ENCODE measurements around the gene ADARB2. TPM values are rescaled to one million over a fixed set of nuclear protein-coding genes. Genes with fewer than 3 reads are reported as not detected.

ADARB2 gene
- total RNA-seq, 2 experiments from 2014 or later = 0.28 to 0.40 TPM

DNA sequence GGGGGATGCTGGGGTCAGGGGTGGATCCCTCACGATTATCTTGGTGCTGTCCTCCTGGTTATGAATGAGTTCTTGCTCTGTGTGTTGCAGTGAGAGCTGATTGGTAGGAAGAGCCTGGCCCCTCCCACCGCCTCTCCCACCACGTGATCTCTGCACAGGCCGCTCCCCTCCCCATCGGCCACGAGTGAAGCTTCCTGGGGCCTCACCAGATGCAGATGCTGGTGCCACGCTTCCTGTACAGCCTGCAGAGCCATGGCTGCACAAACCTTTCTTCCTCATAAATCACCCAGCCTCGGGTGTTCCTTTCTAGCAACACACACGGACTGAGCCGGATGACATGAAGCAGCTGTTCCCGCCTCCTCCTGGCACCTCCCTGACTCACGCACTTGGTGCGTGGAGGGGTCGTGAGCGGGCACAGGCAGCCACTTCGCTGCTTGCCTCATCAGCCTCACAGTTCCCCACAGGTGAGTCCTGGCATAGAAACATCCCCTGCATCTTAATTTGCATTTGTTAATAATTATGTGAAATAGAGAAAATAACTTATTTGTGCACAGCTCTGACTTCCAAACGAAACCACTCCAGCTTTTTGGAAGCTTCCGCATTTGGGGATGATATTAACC, 210.8 kb downstream of the ADARB2 start:
- POLR2A ChIA-PET = no interaction called here
- Mint-ChIP-seq H3K27ac (no peak overlapping the region), H3K27me3 (peaks cover 7% of the 10 kb centered on the region), H3K36me3 (no peaks in the 10 kb centered on the region), H3K4me3 (no peak overlapping the region), H3K4me1 (no peaks in the 10 kb centered on the region), H3K9me3 (no peaks in the 10 kb centered on the region)
- ATAC-seq (ENCODE audit: low read depth) (no peak), DNase-seq (no peak)

- H3K27me3 Mint-ChIP-seq = peaks cover 7% of the 10 kb centered on the region
- DNase-seq (no peak), ATAC-seq (ENCODE audit: low read depth) (no peak)
- H3K4me3 Mint-ChIP-seq = no peak overlapping the region
- no peaks in the 10 kb centered on the region for H3K9me3 Mint-ChIP-seq
- no peaks in the 10 kb centered on the region for H3K4me1 Mint-ChIP-seq
- no peaks in the 10 kb centered on the region for H3K36me3 Mint-ChIP-seq
- POLR2A ChIA-PET = no interaction called here
- no peak overlapping the region for H3K27ac Mint-ChIP-seq
Measured at GRCh38 chr10:1525354-1526162, 211.8 kb downstream of the ADARB2 start.

- ATAC-seq (ENCODE audit: low read depth) (no peak), DNase-seq (no peak)
- POLR2A ChIA-PET = no interaction called here
- no peak overlapping the region for H3K4me3 Mint-ChIP-seq
- H3K4me1 Mint-ChIP-seq = no peaks in the 10 kb centered on the region
- H3K27me3 Mint-ChIP-seq = peaks cover 7% of the 10 kb centered on the region
- no peaks in the 10 kb centered on the region for H3K9me3 Mint-ChIP-seq
- H3K36me3 Mint-ChIP-seq = no peaks in the 10 kb centered on the region
- H3K27ac Mint-ChIP-seq = no peak overlapping the region
Measured at GRCh38 chr10:1524540-1524939, 212.8 kb downstream of the ADARB2 start.

DNA sequence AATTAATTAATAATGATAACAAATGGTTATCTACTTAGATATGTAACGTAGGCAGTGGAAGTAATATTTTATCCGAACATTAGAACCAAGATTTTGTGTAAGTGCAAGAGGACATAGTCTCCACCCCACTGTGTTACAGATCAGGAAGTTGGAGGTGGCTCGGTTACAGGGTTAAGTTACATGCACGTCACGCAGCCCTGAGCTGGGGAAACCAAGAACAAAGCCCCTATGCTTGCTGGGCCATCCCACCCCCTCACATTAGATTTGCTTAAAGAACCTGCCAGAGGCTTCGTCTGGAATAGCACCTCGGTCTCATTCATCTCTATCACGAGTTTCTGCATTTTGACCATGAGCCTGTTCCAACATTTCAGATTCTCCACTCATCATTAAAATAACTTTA, 214.1 kb downstream of the ADARB2 start:
- peaks cover 7% of the 10 kb centered on the region for H3K27me3 Mint-ChIP-seq
- no peaks in the 10 kb centered on the region for H3K4me1 Mint-ChIP-seq
- H3K9me3 Mint-ChIP-seq = no peaks in the 10 kb centered on the region
- H3K4me3 Mint-ChIP-seq = no peak overlapping the region
- DNase-seq = no peak
- no peaks in the 10 kb centered on the region for H3K36me3 Mint-ChIP-seq
- H3K27ac Mint-ChIP-seq = no peak overlapping the region
- no peak for ATAC-seq (ENCODE audit: low read depth)
- POLR2A ChIA-PET = no interaction called here

DNA sequence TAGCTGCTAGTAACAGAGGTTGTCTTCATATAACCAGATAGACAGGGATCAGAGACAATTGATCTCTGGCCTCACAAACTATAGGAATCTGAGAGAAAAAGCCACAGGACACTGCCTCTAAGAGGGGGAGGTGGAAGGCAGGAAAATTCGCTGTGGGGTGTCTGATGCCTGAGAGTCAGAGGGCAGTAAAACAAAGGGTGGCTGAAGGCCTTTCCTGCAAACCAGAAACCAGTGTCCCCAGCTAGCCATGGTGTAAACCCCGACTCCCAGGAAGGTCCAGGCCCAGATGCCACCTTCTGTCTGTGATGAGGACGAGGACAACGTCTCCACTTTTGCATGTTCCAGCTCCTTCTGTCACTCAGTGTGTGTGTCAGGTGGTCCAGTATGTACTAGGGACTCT, 215.1 kb downstream of the ADARB2 start:
- no peaks in the 10 kb centered on the region for H3K9me3 Mint-ChIP-seq
- peaks cover 7% of the 10 kb centered on the region for H3K27me3 Mint-ChIP-seq
- no peak for DNase-seq
- no peak overlapping the region for H3K27ac Mint-ChIP-seq
- no peaks in the 10 kb centered on the region for H3K36me3 Mint-ChIP-seq
- H3K4me3 Mint-ChIP-seq = no peak overlapping the region
- H3K4me1 Mint-ChIP-seq = no peaks in the 10 kb centered on the region
- POLR2A ChIA-PET = no interaction called here
- no peak for ATAC-seq (ENCODE audit: low read depth)

DNA sequence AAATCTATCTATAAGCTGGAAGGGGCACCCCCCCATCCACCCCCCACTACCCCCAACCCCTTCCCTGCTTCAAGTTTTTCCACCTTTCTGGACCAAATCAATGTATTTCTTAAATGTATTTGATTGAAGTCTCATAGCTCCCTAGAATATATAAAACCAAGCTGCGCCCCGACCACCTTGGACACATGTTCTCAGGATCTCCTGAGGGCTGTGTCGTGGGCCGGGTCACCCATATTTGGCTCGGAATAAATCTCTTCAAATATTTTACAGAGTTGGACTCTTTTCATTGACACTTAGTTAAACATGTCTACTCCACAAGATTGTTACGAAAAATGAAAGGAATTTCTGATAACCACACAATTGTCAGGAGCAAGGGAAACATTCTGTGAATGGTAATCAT, 215.6 kb downstream of the ADARB2 start:
- ATAC-seq (ENCODE audit: low read depth) (no peak), DNase-seq (no peak)
- no peak overlapping the region for H3K4me3 Mint-ChIP-seq
- H3K9me3 Mint-ChIP-seq = no peaks in the 10 kb centered on the region
- no peaks in the 10 kb centered on the region for H3K4me1 Mint-ChIP-seq
- H3K27me3 Mint-ChIP-seq = peaks cover 7% of the 10 kb centered on the region
- no peaks in the 10 kb centered on the region for H3K36me3 Mint-ChIP-seq
- POLR2A ChIA-PET = no interaction called here
- no peak overlapping the region for H3K27ac Mint-ChIP-seq

- peaks cover 7% of the 10 kb centered on the region for H3K27me3 Mint-ChIP-seq
- no peak overlapping the region for H3K27ac Mint-ChIP-seq
- no peaks in the 10 kb centered on the region for H3K9me3 Mint-ChIP-seq
- no peak for ATAC-seq (ENCODE audit: low read depth)
- H3K4me3 Mint-ChIP-seq = no peak overlapping the region
- no peaks in the 10 kb centered on the region for H3K4me1 Mint-ChIP-seq
- POLR2A ChIA-PET = no interaction called here
- DNase-seq = no peak
- no peaks in the 10 kb centered on the region for H3K36me3 Mint-ChIP-seq
Measured at GRCh38 chr10:1520909-1521565, 216.3 kb downstream of the ADARB2 start.

DNA sequence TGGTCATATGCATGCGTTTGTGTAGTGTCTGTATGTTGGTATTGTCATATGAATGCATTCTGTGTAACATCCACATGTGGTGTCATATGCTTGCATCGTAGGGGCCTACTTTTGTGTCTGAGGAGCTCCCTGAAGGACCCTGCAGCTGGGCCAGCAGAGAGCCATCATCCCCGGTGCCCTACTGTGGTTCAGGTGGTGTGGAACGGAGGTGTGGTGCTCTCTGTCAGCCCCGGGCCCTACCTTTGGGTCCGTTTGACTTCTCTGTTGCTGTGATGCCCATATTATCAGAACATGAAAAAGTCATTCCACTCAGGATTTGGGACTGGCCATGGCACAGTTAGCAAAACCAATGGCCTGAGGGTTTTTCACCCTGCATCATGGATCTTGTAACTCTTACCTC, 217.9 kb downstream of the ADARB2 start:
- no peaks in the 10 kb centered on the region for H3K4me1 Mint-ChIP-seq
- no peaks in the 10 kb centered on the region for H3K36me3 Mint-ChIP-seq
- POLR2A ChIA-PET = no interaction called here
- ATAC-seq (ENCODE audit: low read depth) = no peak
- no peak overlapping the region for H3K4me3 Mint-ChIP-seq
- H3K27ac Mint-ChIP-seq = no peak overlapping the region
- no peaks in the 10 kb centered on the region for H3K9me3 Mint-ChIP-seq
- H3K27me3 Mint-ChIP-seq = peaks cover 5% of the 10 kb centered on the region
- DNase-seq = no peak

DNA sequence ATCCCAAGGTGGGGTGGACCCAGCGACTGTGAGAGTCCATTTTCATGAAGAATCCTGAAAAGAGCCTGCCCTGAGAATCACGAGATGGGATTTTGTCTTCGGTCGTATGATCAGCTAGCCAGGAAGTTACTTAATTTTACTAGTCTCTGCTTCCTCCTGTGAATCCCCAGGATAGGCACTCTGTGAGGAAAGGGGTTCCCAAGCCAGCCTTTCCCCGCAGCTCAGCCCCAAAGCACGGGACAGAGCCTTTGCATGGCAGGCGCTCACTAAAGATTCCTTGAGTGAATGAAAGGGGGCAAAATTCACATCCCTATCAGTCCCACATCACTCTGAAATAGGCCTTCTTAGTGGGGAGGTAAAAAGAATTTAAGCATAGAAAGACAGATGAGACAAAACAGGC, 219.6 kb downstream of the ADARB2 start:
- no peak overlapping the region for H3K27ac Mint-ChIP-seq
- H3K4me3 Mint-ChIP-seq = no peak overlapping the region
- DNase-seq (no peak), ATAC-seq (ENCODE audit: low read depth) (no peak)
- POLR2A ChIA-PET = no interaction called here
- H3K4me1 Mint-ChIP-seq = no peaks in the 10 kb centered on the region
- H3K9me3 Mint-ChIP-seq = no peaks in the 10 kb centered on the region
- H3K36me3 Mint-ChIP-seq = no peaks in the 10 kb centered on the region
- H3K27me3 Mint-ChIP-seq = peaks cover 5% of the 10 kb centered on the region

DNA sequence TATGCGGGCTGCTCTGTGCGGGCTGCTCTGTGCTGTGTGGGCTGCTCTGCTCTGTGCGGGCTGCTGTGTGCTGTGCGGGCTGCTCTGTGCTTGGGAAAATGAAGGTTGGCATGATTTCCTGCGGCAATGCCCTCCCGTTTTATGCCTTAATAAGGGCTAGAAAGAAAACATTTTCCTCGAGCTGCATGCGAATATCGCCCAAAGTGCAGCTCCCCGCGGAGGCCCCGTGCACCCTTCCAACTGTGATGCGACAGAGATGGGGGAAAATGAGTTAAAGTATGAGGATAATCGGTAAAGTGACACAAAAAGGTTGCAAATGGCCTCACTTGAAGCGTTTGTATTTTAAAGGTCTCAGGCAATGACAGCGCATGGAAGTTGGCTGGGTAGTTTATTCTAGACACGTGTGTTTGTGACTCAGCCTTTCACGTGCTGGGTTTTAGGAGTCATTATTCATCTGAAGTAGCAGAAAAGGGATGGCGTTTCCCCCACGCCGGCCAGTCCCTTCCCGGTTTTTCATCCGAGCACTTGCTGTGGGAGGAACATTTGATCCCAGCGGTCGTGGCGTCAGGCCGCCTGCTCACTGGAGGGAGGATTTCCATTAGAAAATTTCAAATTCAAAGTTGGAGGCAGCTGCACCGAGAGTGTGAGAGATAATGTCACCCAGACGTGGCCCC, 220.7 kb downstream of the ADARB2 start:
- Mint-ChIP-seq H3K4me3 (no peak overlapping the region), H3K4me1 (no peaks in the 10 kb centered on the region), H3K9me3 (no peaks in the 10 kb centered on the region), H3K36me3 (no peaks in the 10 kb centered on the region), H3K27me3 (no peaks in the 10 kb centered on the region), H3K27ac (no peak overlapping the region)
- ATAC-seq (ENCODE audit: low read depth) (no peak), DNase-seq (no peak)
- POLR2A ChIA-PET = no interaction called here

DNA sequence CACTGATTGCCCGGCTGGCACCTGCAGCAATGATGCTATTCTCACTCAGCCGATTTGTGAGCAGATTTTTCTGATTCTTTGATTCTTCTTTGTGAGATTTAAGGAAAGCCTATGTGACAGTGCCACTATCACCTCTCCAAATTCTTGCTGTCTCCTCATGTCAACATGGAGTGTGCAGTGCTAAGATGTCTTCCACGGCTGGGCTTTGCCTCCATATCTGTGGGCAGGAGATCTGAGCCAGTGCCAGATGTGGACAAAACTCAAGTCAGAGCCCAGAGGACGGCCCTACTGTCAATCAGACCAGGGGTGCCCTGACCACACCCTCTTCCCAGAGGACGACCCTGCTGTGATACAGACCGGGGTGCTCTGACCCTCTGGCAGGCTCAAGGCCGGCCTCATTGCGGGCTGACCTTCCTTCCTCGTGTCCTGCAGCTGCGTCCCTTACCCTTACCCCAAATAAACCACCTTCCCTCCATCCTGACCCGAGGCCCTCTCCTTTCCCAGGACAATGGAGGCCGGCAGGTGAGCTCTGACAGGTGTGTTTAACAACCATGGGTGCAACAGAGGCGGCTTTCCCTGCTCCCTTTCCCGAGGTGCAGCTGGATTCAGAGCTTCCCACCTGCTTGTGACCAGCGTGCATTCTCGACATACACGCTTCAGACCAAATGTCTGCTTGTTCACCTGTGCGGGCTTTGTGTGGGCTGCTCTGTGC, 221.4 kb downstream of the ADARB2 start:
- POLR2A ChIA-PET = no interaction called here
- no peak for DNase-seq
- Mint-ChIP-seq H3K9me3 (no peaks in the 10 kb centered on the region), H3K4me1 (no peaks in the 10 kb centered on the region), H3K27me3 (no peaks in the 10 kb centered on the region), H3K27ac (no peak overlapping the region), H3K36me3 (no peaks in the 10 kb centered on the region), H3K4me3 (no peak overlapping the region)
- no peak for ATAC-seq (ENCODE audit: low read depth)

- Mint-ChIP-seq H3K36me3 (no peaks in the 10 kb centered on the region), H3K4me3 (no peak overlapping the region), H3K27ac (no peak overlapping the region), H3K9me3 (no peaks in the 10 kb centered on the region), H3K27me3 (no peaks in the 10 kb centered on the region), H3K4me1 (no peaks in the 10 kb centered on the region)
- no peak for ATAC-seq (ENCODE audit: low read depth)
- no peak for DNase-seq
- POLR2A ChIA-PET = no interaction called here
Measured at GRCh38 chr10:1515121-1515779, 222.1 kb downstream of the ADARB2 start.

DNA sequence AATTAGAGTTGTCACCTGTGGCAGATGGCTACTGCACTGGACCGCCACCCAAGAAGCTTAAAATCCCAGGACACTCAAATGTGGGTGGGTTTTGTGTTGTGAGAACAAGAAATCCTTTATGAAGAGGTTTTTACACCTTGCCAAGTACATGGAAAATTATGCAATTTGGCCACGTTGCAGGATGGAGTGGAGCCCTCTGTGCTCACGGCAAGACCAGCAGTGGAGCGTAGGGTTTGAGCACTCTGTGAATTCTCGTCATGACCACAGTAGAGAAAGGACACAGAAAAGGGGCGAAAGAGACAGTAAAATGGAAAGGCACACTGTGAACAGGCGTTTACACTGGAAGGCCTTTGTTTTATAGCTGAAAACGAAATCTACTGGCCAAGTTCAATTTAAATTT, 222.6 kb downstream of the ADARB2 start:
- Mint-ChIP-seq H3K27ac (no peak overlapping the region), H3K4me1 (no peaks in the 10 kb centered on the region), H3K4me3 (no peak overlapping the region), H3K36me3 (no peaks in the 10 kb centered on the region), H3K27me3 (peaks cover 2% of the 10 kb centered on the region), H3K9me3 (no peaks in the 10 kb centered on the region)
- no peak for ATAC-seq (ENCODE audit: low read depth)
- POLR2A ChIA-PET = no interaction called here
- DNase-seq = no peak

Measured in activated naive CD8-positive, alpha-beta T cell treated with anti-CD3 and anti-CD28 coated beads, Interleukin-2, amount 10 ng/mL, durations not matched to agents 7 days and 5 days (primary cell).